HG02938 (cell line): ENCODE data around the gene DTWD1.
"Not testable (repeated sequence)": the region's sequence is repeated elsewhere in the genome, so short reads cannot be mapped to it uniquely, and the experiment has no call there.

Experiments used
- ATAC-seq: cut with Tn5 transposase; IDR thresholded peaks from one replicate; pipeline ENCODE4 v1.9.1; 2021; ENCODE audit warnings: mild to moderate bottlenecking, moderate library complexity; ENCODE audit not compliant: unreplicated experiment

Gene DTWD1

GRCh38 chr15:49620658-49621368 lies at the start of gene DTWD1, which contains the start of gene FAM227B:
DTWD1 (plus strand) TSS chr15:49621048; CDS start chr15:49625168, 4,120 bp downstream.
FAM227B (minus strand) TSS chr15:49620818; CDS start chr15:49615171, 5,647 bp downstream.
- peak; percentile 97 for ATAC-seq

GRCh38 chr15:49573421-49573820 lies 47.4 kb upstream of the DTWD1 start:
- no peak for ATAC-seq

- peak; percentile 82 for ATAC-seq
Measured at GRCh38 chr15:49589030-49589429, 31.8 kb upstream of the DTWD1 start.

- not testable (repeated sequence) for ATAC-seq
Measured at GRCh38 chr15:49592829-49593316, 28.0 kb upstream of the DTWD1 start.

- no peak for ATAC-seq
Measured at GRCh38 chr15:49604625-49605409, 16.0 kb upstream of the DTWD1 start.

- no peak for ATAC-seq
Measured at GRCh38 chr15:49605588-49605987, 15.3 kb upstream of the DTWD1 start.

- no peak for ATAC-seq
Measured at GRCh38 chr15:49606594-49606993, 14.3 kb upstream of the DTWD1 start.

GRCh38 chr15:49610157-49610918 lies 10.5 kb upstream of the DTWD1 start:
- ATAC-seq = no peak

GRCh38 chr15:49612240-49612639 lies 8.6 kb upstream of the DTWD1 start:
- ATAC-seq = not testable (repeated sequence)

- no peak for ATAC-seq
Measured at GRCh38 chr15:49619226-49619625, 1.6 kb upstream of the DTWD1 start.

- no peak for ATAC-seq
Measured at GRCh38 chr15:49620199-49620598, 649 bp upstream of the DTWD1 start.

GRCh38 chr15:49621401-49621811 lies 558 bp downstream of the DTWD1 start:
- no peak for ATAC-seq

- ATAC-seq = no peak
Measured at GRCh38 chr15:49621887-49622286, 1.0 kb downstream of the DTWD1 start.

GRCh38 chr15:49622561-49622960 lies 1.7 kb downstream of the DTWD1 start:
- ATAC-seq = no peak

- ATAC-seq = no peak
Measured at GRCh38 chr15:49624056-49624455, 3.2 kb downstream of the DTWD1 start.

GRCh38 chr15:49625460-49626036 lies 4.7 kb downstream of the DTWD1 start:
- no peak for ATAC-seq

GRCh38 chr15:49627407-49627877 lies 6.6 kb downstream of the DTWD1 start:
- no peak for ATAC-seq

GRCh38 chr15:49628379-49628778 lies 7.5 kb downstream of the DTWD1 start:
- ATAC-seq = no peak

GRCh38 chr15:49637857-49638256 lies 17.0 kb downstream of the DTWD1 start:
- ATAC-seq = no peak

- no peak for ATAC-seq
Measured at GRCh38 chr15:49644364-49644794, 23.5 kb downstream of the DTWD1 start.

- ATAC-seq = no peak
Measured at GRCh38 chr15:49645277-49645676, 24.4 kb downstream of the DTWD1 start.
